HG02870 (cell line): ENCODE measurements around the gene FAM156A.
"Not testable (repeated sequence)": the region's sequence is repeated elsewhere in the genome, so short reads cannot be mapped to it uniquely, and the experiment has no call there.

Experiments used
- ATAC-seq: cut with Tn5 transposase; IDR thresholded peaks from one replicate; pipeline ENCODE4 v1.9.1; 2021; ENCODE audit warnings: mild to moderate bottlenecking, moderate library complexity; ENCODE audit not compliant: unreplicated experiment

FAM156A gene

GRCh38 chrX:52906072-52906471 is 52.2 kb downstream of the FAM156A start:
- not testable (repeated sequence) for ATAC-seq

- ATAC-seq = not testable (repeated sequence)
Measured at GRCh38 chrX:52905531-52905930, 52.8 kb downstream of the FAM156A start.
